ENCODE results near the gene UBE2M.

- TF ChIP-seq CTCF (conservative IDR thresholded peaks at IDR 0.05 in 1 of 2, IDR thresholded peaks at IDR 0.05 in 1 of 2; ENCODE audit: extremely low read depth in 1 of 2, insufficient read depth in 1 of 2, low read depth in 1 of 2, low read length in 2 of 2), result no peak
- TF ChIP-seq EZH2 (IDR thresholded peaks at IDR 0.05; ENCODE audit: borderline replicate concordance, low read length), result no peak
Measured at GRCh38 chr19:58570770-58571574, 12.6 kb upstream of the UBE2M start.
